Ascending aorta (tissue), 2 donors: ENCODE data around the gene IGF2BP1. TPM values are rescaled to one million over a fixed set of nuclear protein-coding genes. Genes with fewer than 3 reads are reported as not detected.
A peak's percentile ranks its signal among the peaks of the same experiment; 100 is the strongest.

Experiments used
- DNase-seq, 2 donors: peaks; one replicate each; pipeline ENCODE4 v3.0.0-alpha.2; 2019; ENCODE audit warnings: low spot score in 2 of 2
- H3K27ac ChIP-seq, 2 donors: fragments of 200-600 bp; sonication (generic); one replicate each; pipeline ENCODE4 v1.5.1; 2016 to 2017; ENCODE audit warnings: mild to moderate bottlenecking in 1 of 2
- H3K27me3 ChIP-seq: fragments of 200-600 bp; sonication (generic); one replicate; pipeline ENCODE4 v1.5.1; 2017
- H3K36me3 ChIP-seq, 2 donors: fragments of 200-600 bp; sonication (generic); one replicate each; pipeline ENCODE4 v1.5.1; 2016
- H3K4me1 ChIP-seq, 2 donors: fragments of 200-600 bp; sonication (generic); one replicate each; pipeline ENCODE4 v1.5.1; 2016 to 2017; ENCODE audit warnings: mild to moderate bottlenecking in 1 of 2
- H3K4me3 ChIP-seq, 2 donors: fragments of 200-600 bp; sonication (generic); one replicate each; pipeline ENCODE4 v1.5.1; 2016 to 2017; ENCODE audit warnings: mild to moderate bottlenecking in 1 of 2
- H3K9me3 ChIP-seq, 2 donors: fragments of 200-600 bp; sonication (generic); one replicate each; pipeline ENCODE4 v1.5.1; 2016
- intact Hi-C: fragments of 100-400 bp; cut with DNase I; formaldehyde crosslinking; loops from one replicate; pipeline ENCODE4 v1.15.1; 2023
- total RNA-seq: library from RNA; depleted of rRNA; stranded (reverse); fragments of >200 nt; gene quantifications from one replicate; pipeline ENCODE4 v1.1.0, GENCODE V29; 2016
- TF ChIP-seq, protein P1 (sequence below), 3 experiments: fragments of 200-600 bp in 2 of 3; fragments of 450-650 bp in 1 of 3; sonication (generic) in 2 of 3; IDR thresholded peaks; one replicate each; pipeline ENCODE4 v1.5.1; 2016 to 2019; ENCODE audit warnings: antibody characterized with exemption in 3 of 3, mild to moderate bottlenecking in 1 of 3, moderate library complexity in 1 of 3

Gene IGF2BP1
- total RNA-seq, 1 donor from 2014 or later: not detected

GRCh38 chr17:48996722-48997102, 473 bp upstream of the IGF2BP1 start:
- intact Hi-C loops: loop anchor here (5.0 to 10.0 kb wide), 2 partner anchors 269 to 682 kb away; partner anchors contain the start of gene HOXB13
- H3K27me3 ChIP-seq: peaks cover 48% of the 10 kb centered on the region

DNA sequence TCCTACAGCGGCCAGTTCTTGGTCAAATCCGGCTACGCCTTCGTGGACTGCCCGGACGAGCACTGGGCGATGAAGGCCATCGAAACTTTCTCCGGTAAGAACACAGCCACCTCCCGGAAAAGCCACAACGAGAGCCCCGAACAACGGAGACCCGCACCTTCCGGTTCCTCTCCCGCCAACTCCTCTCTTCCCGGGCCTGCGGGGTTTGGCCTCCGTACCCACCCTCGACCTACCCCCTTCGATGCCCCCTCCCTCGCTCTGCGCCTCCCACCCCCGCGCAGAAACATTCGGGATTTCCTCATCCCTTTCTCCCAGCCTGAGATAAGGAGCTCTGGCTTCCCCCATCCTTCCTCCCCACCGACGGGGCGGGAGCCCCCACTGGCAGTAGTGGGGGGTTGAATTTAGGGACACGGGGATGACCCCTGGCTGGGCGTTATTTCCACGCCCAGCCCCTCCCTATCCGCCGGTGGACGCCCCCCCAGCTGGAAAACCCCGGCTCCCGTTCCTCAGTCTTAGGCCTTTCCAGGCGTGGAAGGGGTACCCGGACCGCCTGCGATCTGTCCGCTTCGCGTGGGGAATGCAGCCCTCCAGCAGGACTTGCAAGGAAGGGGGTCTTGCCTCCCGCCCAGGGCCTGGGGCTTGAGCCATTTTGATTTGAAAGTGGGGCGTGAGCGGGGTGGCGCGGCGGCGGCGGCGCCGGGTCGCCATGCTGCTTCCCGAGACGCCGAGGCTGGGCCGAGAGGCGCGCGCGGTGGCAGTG, 822 bp downstream of the IGF2BP1 start:
- Histone ChIP-seq H3K4me1 (peaks cover 5 to 18% of the 10 kb centered on the region in 2 donors), H3K27me3 (peaks cover 40% of the 10 kb centered on the region), H3K4me3 (peak overlapping the region; percentile 40 to 52), H3K36me3 (no peaks in the 10 kb centered on the region), H3K9me3 (no peaks in the 10 kb centered on the region), H3K27ac (no peak overlapping the region)
- TF ChIP-seq, protein P1, sequence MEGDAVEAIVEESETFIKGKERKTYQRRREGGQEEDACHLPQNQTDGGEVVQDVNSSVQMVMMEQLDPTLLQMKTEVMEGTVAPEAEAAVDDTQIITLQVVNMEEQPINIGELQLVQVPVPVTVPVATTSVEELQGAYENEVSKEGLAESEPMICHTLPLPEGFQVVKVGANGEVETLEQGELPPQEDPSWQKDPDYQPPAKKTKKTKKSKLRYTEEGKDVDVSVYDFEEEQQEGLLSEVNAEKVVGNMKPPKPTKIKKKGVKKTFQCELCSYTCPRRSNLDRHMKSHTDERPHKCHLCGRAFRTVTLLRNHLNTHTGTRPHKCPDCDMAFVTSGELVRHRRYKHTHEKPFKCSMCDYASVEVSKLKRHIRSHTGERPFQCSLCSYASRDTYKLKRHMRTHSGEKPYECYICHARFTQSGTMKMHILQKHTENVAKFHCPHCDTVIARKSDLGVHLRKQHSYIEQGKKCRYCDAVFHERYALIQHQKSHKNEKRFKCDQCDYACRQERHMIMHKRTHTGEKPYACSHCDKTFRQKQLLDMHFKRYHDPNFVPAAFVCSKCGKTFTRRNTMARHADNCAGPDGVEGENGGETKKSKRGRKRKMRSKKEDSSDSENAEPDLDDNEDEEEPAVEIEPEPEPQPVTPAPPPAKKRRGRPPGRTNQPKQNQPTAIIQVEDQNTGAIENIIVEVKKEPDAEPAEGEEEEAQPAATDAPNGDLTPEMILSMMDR (IDR thresholded peaks at IDR 0.05): no peak
- DNase-seq: no peak
- intact Hi-C loops: loop anchor here (5.0 to 10.0 kb wide), 2 partner anchors 271 to 683 kb away; partner anchors contain the start of gene HOXB13

More at GRCh38 chr17:48996722-48997102, 473 bp upstream of the IGF2BP1 start:
- no peak for DNase-seq
- H3K4me1 ChIP-seq: peaks cover 5 to 18% of the 10 kb centered on the region in 2 donors
- H3K36me3 ChIP-seq: no peaks in the 10 kb centered on the region
- TF ChIP-seq, protein P1 (IDR thresholded peaks at IDR 0.05): no peak
- H3K9me3 ChIP-seq: no peaks in the 10 kb centered on the region
- H3K4me3 ChIP-seq: peak overlapping the region in 1 of 2 donors; percentile 11
- no peak overlapping the region for H3K27ac ChIP-seq

DNA sequence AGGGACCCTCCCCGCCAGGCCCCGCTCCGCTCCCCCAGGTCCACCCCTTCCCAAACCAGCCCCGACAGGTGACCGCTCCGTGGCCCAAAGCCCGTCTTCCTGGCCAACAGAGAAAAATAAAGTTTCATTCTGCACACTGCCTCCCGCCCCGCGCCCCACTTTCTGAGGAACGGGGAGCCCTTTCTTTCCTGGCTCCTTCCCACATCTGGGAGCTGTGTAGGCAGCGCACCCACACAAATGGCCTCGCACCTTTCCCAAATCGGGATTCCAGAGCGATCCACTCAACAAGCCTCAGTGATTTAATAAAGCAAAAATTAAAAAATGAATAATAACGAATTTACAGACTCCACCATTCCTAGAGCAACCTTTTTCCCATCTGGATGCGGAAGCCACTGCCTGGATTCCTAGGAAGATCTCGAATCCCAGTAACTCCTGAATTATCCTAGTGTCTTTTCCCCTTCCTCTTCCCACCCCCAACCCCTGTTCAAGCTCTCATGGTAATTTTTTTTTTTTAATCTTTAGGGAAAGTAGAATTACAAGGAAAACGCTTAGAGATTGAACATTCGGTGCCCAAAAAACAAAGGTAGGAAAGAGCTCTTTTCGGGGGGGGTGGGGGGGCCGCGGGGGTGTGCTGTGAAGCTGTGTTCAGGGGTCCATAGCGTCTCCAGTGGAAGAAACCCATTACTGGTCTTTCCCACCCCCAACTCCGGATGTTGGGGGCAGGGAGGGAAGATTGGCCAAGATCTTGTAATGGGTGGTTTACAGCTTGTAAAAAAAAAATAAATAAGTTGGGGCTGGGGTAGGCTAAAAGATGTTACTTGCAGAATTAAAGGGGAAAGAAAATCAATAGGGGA, 1.6 kb downstream of the IGF2BP1 start:
- TF ChIP-seq, protein P1 (IDR thresholded peaks at IDR 0.05): no peak
- peaks cover 43% of the 10 kb centered on the region for H3K27me3 ChIP-seq
- peak overlapping the region in 1 of 2 donors; percentile 52 for H3K4me3 ChIP-seq
- H3K27ac ChIP-seq: no peak overlapping the region
- no peaks in the 10 kb centered on the region for H3K36me3 ChIP-seq
- no peaks in the 10 kb centered on the region for H3K9me3 ChIP-seq
- no peak for DNase-seq
- H3K4me1 ChIP-seq: peaks cover 5 to 18% of the 10 kb centered on the region in 2 donors
- intact Hi-C loops: loop anchor here (5.0 to 10.0 kb wide), 2 partner anchors 272 to 684 kb away; partner anchors contain the start of gene HOXB13

GRCh38 chr17:49000943-49001342, 3.8 kb downstream of the IGF2BP1 start:
- Histone ChIP-seq H3K27me3 (peaks cover 45% of the 10 kb centered on the region), H3K36me3 (no peaks in the 10 kb centered on the region), H3K4me3 (no peak overlapping the region), H3K9me3 (no peaks in the 10 kb centered on the region), H3K4me1 (peaks cover 0 to 15% of the 10 kb centered on the region in 2 donors), H3K27ac (no peak overlapping the region)
- DNase-seq: no peak
- intact Hi-C loops: no loop called here
- TF ChIP-seq, protein P1 (IDR thresholded peaks at IDR 0.05): no peak

DNA sequence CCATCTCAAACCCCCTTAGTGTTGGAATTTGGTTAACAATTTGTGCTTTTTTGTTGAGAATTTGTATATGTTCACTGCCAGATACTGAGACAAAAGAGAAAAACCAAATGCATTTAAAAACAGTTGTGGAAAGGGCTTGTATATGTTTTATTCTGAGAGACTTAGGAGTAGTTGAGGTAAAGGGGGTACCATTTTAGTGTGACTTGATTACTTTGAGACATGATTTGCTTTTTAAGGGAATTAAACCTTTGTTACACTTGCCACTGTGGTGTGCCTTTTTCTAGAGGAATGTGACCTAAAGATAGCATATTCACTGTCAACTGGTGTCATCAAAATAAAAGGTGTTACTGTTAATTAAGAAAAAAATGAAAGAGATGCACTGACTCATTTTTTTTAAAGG, 4.5 kb downstream of the IGF2BP1 start:
- TF ChIP-seq, protein P1 (IDR thresholded peaks at IDR 0.05): no peak
- DNase-seq: no peak
- Histone ChIP-seq H3K27me3 (peaks cover 38% of the 10 kb centered on the region), H3K36me3 (no peaks in the 10 kb centered on the region), H3K4me1 (peaks cover 0 to 11% of the 10 kb centered on the region in 2 donors), H3K4me3 (no peak overlapping the region), H3K9me3 (no peaks in the 10 kb centered on the region), H3K27ac (no peak overlapping the region)
- intact Hi-C loops: no loop called here
